Measurements from ENCODE around the gene NUP88.

Gene NUP88

GRCh38 chr17:5380491-5381135 is 38.8 kb downstream of the NUP88 start:
- Histone ChIP-seq H3K9me2 (replicated peaks; ENCODE audit: control insufficient read depth, low read length) (no peaks in the 10 kb centered on the region), H3K27ac (ENCODE audit: low read depth, low read length) (no peak overlapping the region), H3F3A (ENCODE audit: control insufficient read depth, insufficient read depth) (peaks cover 59% of the 10 kb centered on the region), H3K9me3 (ENCODE audit: control insufficient read depth, insufficient read depth, low read length) (no peaks in the 10 kb centered on the region), H3K27me3 (ENCODE audit: control insufficient read depth, low read length) (no peaks in the 10 kb centered on the region), H3K4me1 (ENCODE audit: control insufficient read depth, low read length) (no peaks in the 10 kb centered on the region), H3K79me2 (ENCODE audit: control insufficient read depth, low read length) (no peaks in the 10 kb centered on the region), H3K4me3 (ENCODE audit: low read length) (no peak overlapping the region), H3K4me2 (ENCODE audit: low read length) (no peak overlapping the region), H4K20me1 (ENCODE audit: control insufficient read depth, insufficient read depth, low read depth, low read length) (no peaks in the 10 kb centered on the region), H3K36me3 (ENCODE audit: control insufficient read depth, low read length) (peaks cover 94% of the 10 kb centered on the region)
- no peak for TF ChIP-seq EZH2phosphoT487 (IDR thresholded peaks at IDR 0.05; ENCODE audit: borderline replicate concordance, low read length)
- no peak for TF ChIP-seq CTCF (IDR thresholded peaks at IDR 0.05; ENCODE audit: low read depth, low read length, poor library complexity, severe bottlenecking)

GRCh38 chr17:5379351-5380107 is 39.9 kb downstream of the NUP88 start:
- Histone ChIP-seq H3K27ac (ENCODE audit: low read depth, low read length) (peak overlapping the region; percentile 11; the same call in 1 of the 2 replicates), H3K9me2 (replicated peaks; ENCODE audit: control insufficient read depth, low read length) (no peaks in the 10 kb centered on the region), H3K36me3 (ENCODE audit: control insufficient read depth, low read length) (peaks cover 91% of the 10 kb centered on the region), H4K20me1 (ENCODE audit: control insufficient read depth, insufficient read depth, low read depth, low read length) (no peaks in the 10 kb centered on the region), H3K9me3 (ENCODE audit: control insufficient read depth, insufficient read depth, low read length) (no peaks in the 10 kb centered on the region), H3F3A (ENCODE audit: control insufficient read depth, insufficient read depth) (peaks cover 49% of the 10 kb centered on the region), H3K27me3 (ENCODE audit: control insufficient read depth, low read length) (no peaks in the 10 kb centered on the region), H3K4me1 (ENCODE audit: control insufficient read depth, low read length) (no peaks in the 10 kb centered on the region), H3K79me2 (ENCODE audit: control insufficient read depth, low read length) (no peaks in the 10 kb centered on the region), H3K4me3 (ENCODE audit: low read length) (no peak overlapping the region), H3K4me2 (ENCODE audit: low read length) (no peak overlapping the region)
- no peak for TF ChIP-seq CTCF (IDR thresholded peaks at IDR 0.05; ENCODE audit: low read depth, low read length, poor library complexity, severe bottlenecking)
- no peak for TF ChIP-seq EZH2phosphoT487 (IDR thresholded peaks at IDR 0.05; ENCODE audit: borderline replicate concordance, low read length)

GRCh38 chr17:5378566-5379207 is 40.8 kb downstream of the NUP88 start:
- H3F3A ChIP-seq (ENCODE audit: control insufficient read depth, insufficient read depth) = peaks cover 42% of the 10 kb centered on the region
- H4K20me1 ChIP-seq (ENCODE audit: control insufficient read depth, insufficient read depth, low read depth, low read length) = no peaks in the 10 kb centered on the region
- no peak overlapping the region for H3K4me3 ChIP-seq (ENCODE audit: low read length)
- H3K79me2 ChIP-seq (ENCODE audit: control insufficient read depth, low read length) = no peaks in the 10 kb centered on the region
- no peaks in the 10 kb centered on the region for H3K9me3 ChIP-seq (ENCODE audit: control insufficient read depth, insufficient read depth, low read length)
- H3K4me1 ChIP-seq (ENCODE audit: control insufficient read depth, low read length) = no peaks in the 10 kb centered on the region
- peaks cover 88% of the 10 kb centered on the region for H3K36me3 ChIP-seq (ENCODE audit: control insufficient read depth, low read length)
- no peak overlapping the region for H3K4me2 ChIP-seq (ENCODE audit: low read length)
- H3K9me2 ChIP-seq (replicated peaks; ENCODE audit: control insufficient read depth, low read length) = no peaks in the 10 kb centered on the region
- H3K27ac ChIP-seq (ENCODE audit: low read depth, low read length) = no peak overlapping the region
- TF ChIP-seq CTCF (IDR thresholded peaks at IDR 0.05; ENCODE audit: low read depth, low read length, poor library complexity, severe bottlenecking) (no peak), EZH2phosphoT487 (IDR thresholded peaks at IDR 0.05; ENCODE audit: borderline replicate concordance, low read length) (no peak)
- no peaks in the 10 kb centered on the region for H3K27me3 ChIP-seq (ENCODE audit: control insufficient read depth, low read length)
